Subcutaneous adipose tissue (tissue), 4 donors: ENCODE measurements around the gene ACOXL. TPM values are rescaled to one million over a fixed set of nuclear protein-coding genes. Genes with fewer than 3 reads are reported as not detected.

ENCODE experiments used
- CTCF ChIP-seq: fragments of 450-650 bp; IDR thresholded peaks from one replicate; pipeline ENCODE4 v1.5.1; 2016; ENCODE audit warnings: low read depth, mild to moderate bottlenecking, control low read depth, antibody characterized with exemption, moderate library complexity
- total RNA-seq, 4 donors: library from RNA; depleted of rRNA; stranded (reverse); fragments of >200 nt; gene quantifications; one replicate each; pipeline ENCODE4 v1.1.0, GENCODE V29; 2016

The ACOXL gene
- total RNA-seq, 4 donors from 2014 or later: not detected

GRCh38 chr2:111054791-111055691 is 322.7 kb downstream of the ACOXL start:
- TF ChIP-seq CTCF: no peak

GRCh38 chr2:111055735-111056134 is 323.4 kb downstream of the ACOXL start:
- TF ChIP-seq CTCF: no peak

GRCh38 chr2:111057045-111057444 is 324.7 kb downstream of the ACOXL start:
- TF ChIP-seq CTCF: no peak

- no peak for TF ChIP-seq CTCF
These were observed 325.3 kb downstream of the ACOXL start for GRCh38 chr2:111057721-111058120.

GRCh38 chr2:111058264-111058663 is 325.9 kb downstream of the ACOXL start:
- TF ChIP-seq CTCF: no peak

- TF ChIP-seq CTCF: no peak
These were observed 328.8 kb downstream of the ACOXL start for GRCh38 chr2:111061191-111061590.

GRCh38 chr2:111062417-111062816 is 330.0 kb downstream of the ACOXL start:
- TF ChIP-seq CTCF: no peak
